ENCODE results near the gene ADAP1. TPM values are rescaled to one million over a fixed set of nuclear protein-coding genes. Genes with fewer than 3 reads are reported as not detected.

ADAP1 gene
- total and polyA plus RNA-seq, 9 donors: 0.52 to 16.4 (median 3.5) TPM

- Histone ChIP-seq H3K36me3 (no peaks in the 10 kb centered on the region), H3K4me3 (no peak overlapping the region), H3K4me1 (ENCODE audit: insufficient read depth) (peaks cover 5% of the 10 kb centered on the region), H3K27me3 (no peaks in the 10 kb centered on the region), H3K27ac (no peak overlapping the region), H3K9me3 (no peaks in the 10 kb centered on the region)
- 80 to 86% (median 81%) methylated on average over 20 of the region's 20 CpGs for WGBS, 3 donors
- TF ChIP-seq EP300 (IDR thresholded peaks at IDR 0.05) (no peak), POLR2A (IDR thresholded peaks at IDR 0.05) (no peak), CTCF (IDR thresholded peaks at IDR 0.05) (no peak)
- peak in 2 of 5 donors; percentile 20 to 39 for DNase-seq
- intact Hi-C loops (cut with DNase I): no loop called here
These were observed 4.8 kb upstream of the ADAP1 start for GRCh38 chr7:959271-959670.

GRCh38 chr7:958221-959200 lies 4.0 kb upstream of the ADAP1 start:
- H3K36me3 ChIP-seq: no peaks in the 10 kb centered on the region
- DNase-seq: peak in 2 of 5 donors; percentile 18 to 39
- peaks cover 3% of the 10 kb centered on the region for H3K27me3 ChIP-seq
- intact Hi-C loops (cut with DNase I): no loop called here
- WGBS, 3 donors: 74 to 85% (median 79%) methylated on average over 35 to 36 of the region's 36 CpGs
- TF ChIP-seq POLR2A (IDR thresholded peaks at IDR 0.05) (no peak), EP300 (IDR thresholded peaks at IDR 0.05) (no peak)
- H3K9me3 ChIP-seq: no peaks in the 10 kb centered on the region
- no peak overlapping the region for H3K27ac ChIP-seq
- H3K4me1 ChIP-seq (ENCODE audit: insufficient read depth): peaks cover 4% of the 10 kb centered on the region
- no peak overlapping the region for H3K4me3 ChIP-seq

GRCh38 chr7:957418-958220 lies 3.1 kb upstream of the ADAP1 start:
- H3K4me3 ChIP-seq: no peak overlapping the region
- DNase-seq: peak in 2 of 5 donors; percentile 10 to 34
- intact Hi-C loops (cut with DNase I): no loop called here
- H3K27ac ChIP-seq: no peak overlapping the region
- H3K36me3 ChIP-seq: no peaks in the 10 kb centered on the region
- TF ChIP-seq EP300 (IDR thresholded peaks at IDR 0.05): no peak
- no peaks in the 10 kb centered on the region for H3K9me3 ChIP-seq
- WGBS, 3 donors: 64 to 72% (median 65%) methylated on average over 31 to 32 of the region's 32 CpGs
- H3K27me3 ChIP-seq: peaks cover 5% of the 10 kb centered on the region
- no peaks in the 10 kb centered on the region for H3K4me1 ChIP-seq (ENCODE audit: insufficient read depth)

GRCh38 chr7:956031-956430 lies 1.6 kb upstream of the ADAP1 start:
- TF ChIP-seq EP300 (IDR thresholded peaks at IDR 0.05) (no peak), CTCF (IDR thresholded peaks at IDR 0.05) (no peak), POLR2A (IDR thresholded peaks at IDR 0.05) (no peak)
- intact Hi-C loops (cut with DNase I): no loop called here
- peak in 2 of 5 donors; percentile 7 to 19 for DNase-seq
- WGBS, 3 donors: 72 to 85% (median 78%) methylated on average over 10 of the region's 10 CpGs
- Histone ChIP-seq H3K4me3 (no peak overlapping the region), H3K27me3 (peaks cover 5% of the 10 kb centered on the region), H3K4me1 (ENCODE audit: insufficient read depth) (no peaks in the 10 kb centered on the region), H3K36me3 (no peaks in the 10 kb centered on the region), H3K27ac (no peak overlapping the region), H3K9me3 (no peaks in the 10 kb centered on the region)

GRCh38 chr7:953547-954327 lies 743 bp downstream of the ADAP1 start:
- H3K36me3 ChIP-seq: no peaks in the 10 kb centered on the region
- H3K9me3 ChIP-seq: no peaks in the 10 kb centered on the region
- peak in 2 of 5 donors; percentile 19 to 54 for DNase-seq
- no peak for TF ChIP-seq CTCF (IDR thresholded peaks at IDR 0.05)
- TF ChIP-seq POLR2A (IDR thresholded peaks at IDR 0.05): no peak
- TF ChIP-seq EP300 (IDR thresholded peaks at IDR 0.05): no peak
- peaks cover 5% of the 10 kb centered on the region for H3K27me3 ChIP-seq
- no peaks in the 10 kb centered on the region for H3K4me1 ChIP-seq (ENCODE audit: insufficient read depth)
- peak overlapping the region; percentile 35 for H3K4me3 ChIP-seq
- H3K27ac ChIP-seq: no peak overlapping the region
- WGBS, 3 donors: 0 to 2% (median 1%) methylated on average over 9 to 78 of the region's 78 CpGs
- intact Hi-C loops (cut with DNase I): no loop called here
